ENCODE data around the gene KCNMA1. TPM values are rescaled to one million over a fixed set of nuclear protein-coding genes. Genes with fewer than 3 reads are reported as not detected.

KCNMA1 gene
- total RNA-seq, 1 experiment from 2014 or later = 20.7 TPM

DNA sequence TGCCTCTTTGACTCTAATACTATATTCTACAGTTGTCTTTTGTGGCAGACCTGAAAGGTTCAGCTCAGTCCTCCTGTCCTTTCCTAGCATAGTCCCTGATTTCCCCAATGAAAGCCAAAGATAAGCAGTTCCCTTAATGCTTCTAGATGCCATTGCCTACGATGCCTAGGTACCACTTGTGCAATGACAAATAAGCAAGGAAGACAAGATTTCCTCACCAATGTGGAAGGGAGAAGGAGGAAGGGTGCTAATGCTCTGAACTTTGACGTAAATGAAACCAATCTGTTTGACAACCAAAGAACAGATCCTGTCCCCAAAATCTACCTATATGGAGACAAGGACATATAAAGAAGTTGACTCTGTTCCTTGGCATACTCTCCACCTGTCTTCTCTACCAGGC, 393.3 kb downstream of the KCNMA1 start:
- H3K4me1 Mint-ChIP-seq (ENCODE audit: low read depth, unreplicated experiment) = peaks cover 30% of the 10 kb centered on the region
- Histone ChIP-seq H3K9me3 (no peaks in the 10 kb centered on the region), H3K4me3 (ENCODE audit: low read depth, low read length) (no peak overlapping the region), H3K36me3 (ENCODE audit: control insufficient read depth, insufficient read depth, low read length) (no peaks in the 10 kb centered on the region), H3K4me1 (peaks cover 38% of the 10 kb centered on the region), H3K27me3 (replicated peaks; ENCODE audit: control insufficient read depth, insufficient read depth, low read length) (no peaks in the 10 kb centered on the region)
- H3K9me3 Mint-ChIP-seq (ENCODE audit: unreplicated experiment) = no peaks in the 10 kb centered on the region
- no peaks in the 10 kb centered on the region for H3K36me3 Mint-ChIP-seq (ENCODE audit: insufficient read depth, unreplicated experiment)
- no peak overlapping the region for H3K4me3 Mint-ChIP-seq (ENCODE audit: unreplicated experiment)
- TF ChIP-seq, protein P1, sequence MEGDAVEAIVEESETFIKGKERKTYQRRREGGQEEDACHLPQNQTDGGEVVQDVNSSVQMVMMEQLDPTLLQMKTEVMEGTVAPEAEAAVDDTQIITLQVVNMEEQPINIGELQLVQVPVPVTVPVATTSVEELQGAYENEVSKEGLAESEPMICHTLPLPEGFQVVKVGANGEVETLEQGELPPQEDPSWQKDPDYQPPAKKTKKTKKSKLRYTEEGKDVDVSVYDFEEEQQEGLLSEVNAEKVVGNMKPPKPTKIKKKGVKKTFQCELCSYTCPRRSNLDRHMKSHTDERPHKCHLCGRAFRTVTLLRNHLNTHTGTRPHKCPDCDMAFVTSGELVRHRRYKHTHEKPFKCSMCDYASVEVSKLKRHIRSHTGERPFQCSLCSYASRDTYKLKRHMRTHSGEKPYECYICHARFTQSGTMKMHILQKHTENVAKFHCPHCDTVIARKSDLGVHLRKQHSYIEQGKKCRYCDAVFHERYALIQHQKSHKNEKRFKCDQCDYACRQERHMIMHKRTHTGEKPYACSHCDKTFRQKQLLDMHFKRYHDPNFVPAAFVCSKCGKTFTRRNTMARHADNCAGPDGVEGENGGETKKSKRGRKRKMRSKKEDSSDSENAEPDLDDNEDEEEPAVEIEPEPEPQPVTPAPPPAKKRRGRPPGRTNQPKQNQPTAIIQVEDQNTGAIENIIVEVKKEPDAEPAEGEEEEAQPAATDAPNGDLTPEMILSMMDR (IDR thresholded peaks at IDR 0.05; ENCODE audit: insufficient read depth in 1 of 2, low read depth in 1 of 2, low read length in 1 of 2, severe bottlenecking in 1 of 2, unreplicated experiment in 1 of 2) = no peak
- no peak overlapping the region for H3K27ac Mint-ChIP-seq (ENCODE audit: unreplicated experiment)
- ChIA-PET POLR2A (no interaction called here), CTCF (interaction anchor here (0.7 kb wide), 1 partner anchor 419 kb away, joined by 3 read pairs; no protein-coding TSS in a partner anchor)
- no peak for DNase-seq
- intact Hi-C loops (cut with micrococcal nuclease; ENCODE audit: unreplicated experiment) = no loop called here
- H3K27me3 Mint-ChIP-seq (ENCODE audit: insufficient read depth, unreplicated experiment) = no peaks in the 10 kb centered on the region
- BruUV-seq (replicated peaks) = no TSS peak

DNA sequence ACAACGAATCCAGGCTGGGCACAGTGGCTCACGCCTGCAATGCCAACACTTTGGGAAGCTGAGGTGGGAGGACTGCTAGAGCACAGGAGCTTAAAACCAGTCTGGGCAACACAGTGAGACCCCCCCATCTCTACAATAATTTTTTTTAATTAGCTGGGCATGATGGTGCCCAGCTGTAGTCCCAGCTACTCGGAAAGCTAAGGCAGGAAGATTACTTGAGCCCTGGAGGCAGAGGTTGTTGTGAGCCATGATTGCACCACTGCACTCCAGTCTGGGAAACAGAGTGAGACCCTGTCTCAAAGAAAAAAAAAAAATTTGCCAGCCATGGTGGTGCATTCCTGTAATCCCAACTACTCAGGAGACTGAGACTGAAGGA, 396.3 kb downstream of the KCNMA1 start:
- H3K36me3 Mint-ChIP-seq (ENCODE audit: insufficient read depth, unreplicated experiment) = no peaks in the 10 kb centered on the region
- Histone ChIP-seq H3K36me3 (ENCODE audit: control insufficient read depth, insufficient read depth, low read length) (no peaks in the 10 kb centered on the region), H3K27me3 (replicated peaks; ENCODE audit: control insufficient read depth, insufficient read depth, low read length) (no peaks in the 10 kb centered on the region), H3K9me3 (no peaks in the 10 kb centered on the region), H3K4me3 (ENCODE audit: low read depth, low read length) (no peak overlapping the region), H3K4me1 (peaks cover 12% of the 10 kb centered on the region)
- POLR2A ChIA-PET = no interaction called here
- H3K27me3 Mint-ChIP-seq (ENCODE audit: insufficient read depth, unreplicated experiment) = no peaks in the 10 kb centered on the region
- BruUV-seq (replicated peaks) = no TSS peak
- no peak for DNase-seq
- CTCF ChIA-PET = no interaction called here
- H3K27ac Mint-ChIP-seq (ENCODE audit: unreplicated experiment) = no peak overlapping the region
- H3K4me3 Mint-ChIP-seq (ENCODE audit: unreplicated experiment) = no peak overlapping the region
- intact Hi-C loops (cut with micrococcal nuclease; ENCODE audit: unreplicated experiment) = no loop called here
- TF ChIP-seq, protein P1 (IDR thresholded peaks at IDR 0.05; ENCODE audit: insufficient read depth in 1 of 2, low read depth in 1 of 2, low read length in 1 of 2, severe bottlenecking in 1 of 2, unreplicated experiment in 1 of 2) = no peak
- H3K4me1 Mint-ChIP-seq (ENCODE audit: low read depth, unreplicated experiment) = peaks cover 12% of the 10 kb centered on the region
- no peaks in the 10 kb centered on the region for H3K9me3 Mint-ChIP-seq (ENCODE audit: unreplicated experiment)

DNA sequence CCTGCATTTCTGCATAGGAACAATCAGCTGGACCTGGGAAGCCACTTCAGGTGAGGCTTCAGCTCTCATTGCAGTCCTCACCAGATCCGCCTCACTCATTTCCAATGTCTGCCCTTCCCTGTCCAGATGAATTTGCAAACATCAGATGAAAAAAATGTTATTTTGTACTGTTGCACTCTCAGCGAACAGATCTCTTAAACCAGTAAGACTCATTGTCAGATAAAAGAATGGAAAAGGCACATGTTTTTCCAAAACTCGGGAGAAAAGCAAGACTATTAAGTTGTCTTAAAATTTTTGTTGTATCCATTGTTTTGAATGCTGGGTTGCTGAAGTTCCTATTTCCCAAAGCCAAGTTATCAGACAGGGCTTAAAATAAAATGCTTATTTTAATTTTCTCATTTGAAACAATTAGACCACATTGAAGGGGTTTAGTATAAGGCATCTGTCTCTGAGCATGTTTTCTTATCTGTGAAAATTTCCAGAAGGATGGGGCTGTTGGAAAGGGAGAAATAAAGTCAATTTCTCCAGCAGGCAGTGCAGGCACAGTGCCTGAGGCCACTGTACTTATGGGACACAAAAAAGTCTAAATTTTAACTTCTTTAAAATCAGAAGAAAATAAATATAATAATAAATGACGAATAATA, 396.8 kb downstream of the KCNMA1 start:
- intact Hi-C loops (cut with micrococcal nuclease; ENCODE audit: unreplicated experiment) = no loop called here
- no peak for DNase-seq
- Histone ChIP-seq H3K36me3 (ENCODE audit: control insufficient read depth, insufficient read depth, low read length) (no peaks in the 10 kb centered on the region), H3K9me3 (no peaks in the 10 kb centered on the region), H3K4me1 (peaks cover 7% of the 10 kb centered on the region), H3K4me3 (ENCODE audit: low read depth, low read length) (no peak overlapping the region), H3K27me3 (replicated peaks; ENCODE audit: control insufficient read depth, insufficient read depth, low read length) (no peaks in the 10 kb centered on the region)
- Mint-ChIP-seq H3K4me3 (ENCODE audit: unreplicated experiment) (no peak overlapping the region), H3K27me3 (ENCODE audit: insufficient read depth, unreplicated experiment) (no peaks in the 10 kb centered on the region), H3K36me3 (ENCODE audit: insufficient read depth, unreplicated experiment) (no peaks in the 10 kb centered on the region), H3K4me1 (ENCODE audit: low read depth, unreplicated experiment) (peaks cover 12% of the 10 kb centered on the region), H3K27ac (ENCODE audit: unreplicated experiment) (no peak overlapping the region), H3K9me3 (ENCODE audit: unreplicated experiment) (no peaks in the 10 kb centered on the region)
- BruUV-seq (replicated peaks) = no TSS peak
- ChIA-PET CTCF (no interaction called here), POLR2A (no interaction called here)
- TF ChIP-seq, protein P1 (IDR thresholded peaks at IDR 0.05; ENCODE audit: insufficient read depth in 1 of 2, low read depth in 1 of 2, low read length in 1 of 2, severe bottlenecking in 1 of 2, unreplicated experiment in 1 of 2) = peak in 1 of 2 experiments; percentile 5
